ENCODE results near the gene LONRF3. TPM values are rescaled to one million over a fixed set of nuclear protein-coding genes. Genes with fewer than 3 reads are reported as not detected.
A peak's percentile ranks its signal among the peaks of the same experiment; 100 is the strongest.
"Not testable (repeated sequence)": the region's sequence is repeated elsewhere in the genome, so short reads cannot be mapped to it uniquely, and the experiment has no call there.

Gene LONRF3
- total and polyA plus RNA-seq, 8 donors: 1.4 to 7.1 (median 3.6) TPM

DNA sequence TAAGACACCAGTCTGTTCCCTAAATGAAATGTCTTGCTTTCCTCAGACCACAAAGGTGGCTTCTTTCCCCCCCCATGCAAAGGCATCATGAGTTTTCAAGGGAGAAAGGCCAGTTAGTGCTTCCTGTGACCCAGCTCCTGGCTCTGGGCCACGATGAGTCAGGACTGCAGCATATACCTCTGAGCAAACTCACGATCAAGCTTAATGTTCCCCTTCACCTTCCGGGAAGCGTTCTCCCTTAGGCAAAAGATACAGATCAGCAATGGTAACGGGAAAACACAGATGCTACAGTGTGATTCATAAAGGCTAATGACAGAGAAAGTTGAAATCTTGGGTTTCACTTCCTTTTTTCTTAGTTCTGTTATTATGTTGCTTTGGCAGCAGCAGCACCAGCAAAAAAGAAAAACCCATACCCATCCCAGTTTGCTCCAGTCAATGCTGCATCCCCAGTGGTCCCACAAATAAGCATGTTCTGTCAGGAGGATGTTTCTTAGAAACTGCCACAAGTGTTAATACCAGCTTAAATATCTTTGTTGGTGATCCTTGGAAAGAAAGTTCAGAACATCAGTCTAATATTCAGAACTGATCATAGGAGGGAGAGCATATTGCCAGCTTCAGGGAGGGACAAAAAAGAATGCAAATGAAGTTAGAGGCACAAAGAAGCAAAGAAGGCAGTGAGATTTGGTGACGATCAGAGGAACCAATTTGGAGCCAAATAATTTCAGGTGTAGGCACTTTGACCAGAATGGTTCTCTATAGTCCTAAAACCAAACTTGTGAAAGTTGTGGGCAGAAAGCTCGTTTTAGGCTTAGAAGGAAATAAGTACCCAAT, 41.2 kb downstream of the LONRF3 start:
- peaks cover 0 to 7% (median 0%) of the 10 kb centered on the region in 3 donors for H3K36me3 ChIP-seq
- DNase-seq (peak in 4 of 6 donors; percentile 3 to 43 (median 29)), FAIRE-seq (no peak), ATAC-seq (peak in 3 of 4 donors; percentile 46 to 82 (median 47))
- intact Hi-C loops (cut with DNase I): no loop called here
- no peaks in the 10 kb centered on the region for H3K27me3 ChIP-seq
- TF ChIP-seq, protein P1, sequence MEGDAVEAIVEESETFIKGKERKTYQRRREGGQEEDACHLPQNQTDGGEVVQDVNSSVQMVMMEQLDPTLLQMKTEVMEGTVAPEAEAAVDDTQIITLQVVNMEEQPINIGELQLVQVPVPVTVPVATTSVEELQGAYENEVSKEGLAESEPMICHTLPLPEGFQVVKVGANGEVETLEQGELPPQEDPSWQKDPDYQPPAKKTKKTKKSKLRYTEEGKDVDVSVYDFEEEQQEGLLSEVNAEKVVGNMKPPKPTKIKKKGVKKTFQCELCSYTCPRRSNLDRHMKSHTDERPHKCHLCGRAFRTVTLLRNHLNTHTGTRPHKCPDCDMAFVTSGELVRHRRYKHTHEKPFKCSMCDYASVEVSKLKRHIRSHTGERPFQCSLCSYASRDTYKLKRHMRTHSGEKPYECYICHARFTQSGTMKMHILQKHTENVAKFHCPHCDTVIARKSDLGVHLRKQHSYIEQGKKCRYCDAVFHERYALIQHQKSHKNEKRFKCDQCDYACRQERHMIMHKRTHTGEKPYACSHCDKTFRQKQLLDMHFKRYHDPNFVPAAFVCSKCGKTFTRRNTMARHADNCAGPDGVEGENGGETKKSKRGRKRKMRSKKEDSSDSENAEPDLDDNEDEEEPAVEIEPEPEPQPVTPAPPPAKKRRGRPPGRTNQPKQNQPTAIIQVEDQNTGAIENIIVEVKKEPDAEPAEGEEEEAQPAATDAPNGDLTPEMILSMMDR (IDR thresholded peaks at IDR 0.05): no peak
- no peaks in the 10 kb centered on the region for H3K9me3 ChIP-seq
- 59 to 75% methylated on average over 7 of the region's 7 CpGs for WGBS, 2 donors
- no peak overlapping the region for H3K27ac ChIP-seq
- no peaks in the 10 kb centered on the region for H3K4me1 ChIP-seq
- no peak overlapping the region for H3K4me3 ChIP-seq

DNA sequence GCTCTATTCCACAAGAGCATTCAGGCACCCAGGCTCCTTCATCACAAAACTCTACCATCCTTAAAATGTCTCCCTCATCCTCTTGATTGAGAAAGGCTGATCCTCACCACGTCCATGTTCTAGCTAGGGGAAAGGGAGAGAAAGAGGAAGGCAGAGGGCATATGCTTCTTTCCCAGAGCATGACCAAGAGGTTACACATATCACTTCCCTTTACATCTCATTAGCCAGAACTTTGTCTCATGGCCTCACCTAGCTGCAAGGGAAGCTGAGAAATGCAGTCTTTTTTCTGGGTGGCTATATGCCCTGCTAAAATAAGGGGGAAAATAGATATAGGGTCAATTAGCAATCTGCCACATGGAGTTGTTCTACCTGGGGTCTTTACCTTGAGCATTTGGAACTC, 42.7 kb downstream of the LONRF3 start:
- intact Hi-C loops (cut with DNase I): no loop called here
- FAIRE-seq: no peak

DNA sequence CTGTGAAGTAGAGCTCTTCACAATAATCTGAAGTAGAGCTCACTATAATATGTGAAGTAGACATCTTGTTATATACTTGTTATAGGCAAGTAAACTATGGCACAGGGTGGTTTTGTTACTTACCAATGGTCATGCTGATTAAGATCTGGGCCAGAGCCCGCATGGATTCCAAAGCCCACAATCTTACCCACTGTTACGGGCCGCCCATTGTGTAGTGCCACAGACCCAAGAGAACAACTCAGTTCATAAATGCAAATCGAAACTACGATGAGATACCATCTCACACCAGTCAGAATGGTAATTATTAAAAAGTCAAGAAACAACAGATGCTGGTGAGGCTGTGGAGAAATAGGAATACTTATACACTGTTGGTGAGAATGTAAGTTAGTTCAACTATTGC, 51.5 kb downstream of the LONRF3 start:
- Histone ChIP-seq H3K4me1 (no peaks in the 10 kb centered on the region), H3K36me3 (no peaks in the 10 kb centered on the region), H3K27me3 (no peaks in the 10 kb centered on the region), H3K27ac (no peak overlapping the region), H3K9me3 (no peaks in the 10 kb centered on the region), H3K4me3 (no peak overlapping the region)
- no peak for FAIRE-seq
- intact Hi-C loops (cut with DNase I): no loop called here
- TF ChIP-seq, protein P1 (IDR thresholded peaks at IDR 0.05): no peak
- ATAC-seq: no peak
- WGBS, 2 donors: 93 to 97% methylated on average over 5 of the region's 5 CpGs
- DNase-seq: no peak

More for the DNA sequence above, 42.7 kb downstream of the LONRF3 start:
- ATAC-seq (no peak), DNase-seq (no peak)
- H3K27ac ChIP-seq: no peak overlapping the region
- no peak overlapping the region for H3K4me3 ChIP-seq
- TF ChIP-seq, protein P1 (IDR thresholded peaks at IDR 0.05): no peak
- no peaks in the 10 kb centered on the region for H3K4me1 ChIP-seq
- H3K36me3 ChIP-seq: peaks cover 0 to 7% (median 0%) of the 10 kb centered on the region in 3 donors
- WGBS, 2 donors: 46 to 94% methylated on average over 1 of the region's 1 CpG
- H3K27me3 ChIP-seq: no peaks in the 10 kb centered on the region
- H3K9me3 ChIP-seq: no peaks in the 10 kb centered on the region

DNA sequence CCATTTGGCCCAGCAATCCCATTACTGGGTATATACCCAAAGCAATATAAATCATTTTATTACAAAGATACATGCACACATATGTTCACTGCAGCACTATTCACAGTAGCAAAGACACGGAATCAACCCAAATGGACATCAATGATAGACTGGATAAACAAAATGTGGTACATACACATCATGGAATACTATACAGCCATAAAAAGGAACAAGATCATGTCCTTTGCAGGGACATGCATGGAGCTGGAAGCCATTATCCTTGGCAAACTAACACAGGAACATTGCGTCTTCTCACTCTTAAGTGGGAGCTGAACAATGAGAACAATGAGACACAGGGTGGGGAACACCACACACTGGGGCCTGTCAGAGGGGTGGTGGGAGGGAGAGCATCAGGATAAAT, 51.9 kb downstream of the LONRF3 start:
- DNase-seq; ATAC-seq; H3K27ac ChIP-seq; H3K4me1 ChIP-seq; H3K4me3 ChIP-seq; H3K27me3 ChIP-seq; H3K9me3 ChIP-seq; intact Hi-C loops (cut with DNase I); H3K36me3 ChIP-seq: not testable (repeated sequence)
- peak; percentile 80 for FAIRE-seq
- WGBS, 2 donors: 79 to 88% methylated on average over 2 of the region's 2 CpGs

DNA sequence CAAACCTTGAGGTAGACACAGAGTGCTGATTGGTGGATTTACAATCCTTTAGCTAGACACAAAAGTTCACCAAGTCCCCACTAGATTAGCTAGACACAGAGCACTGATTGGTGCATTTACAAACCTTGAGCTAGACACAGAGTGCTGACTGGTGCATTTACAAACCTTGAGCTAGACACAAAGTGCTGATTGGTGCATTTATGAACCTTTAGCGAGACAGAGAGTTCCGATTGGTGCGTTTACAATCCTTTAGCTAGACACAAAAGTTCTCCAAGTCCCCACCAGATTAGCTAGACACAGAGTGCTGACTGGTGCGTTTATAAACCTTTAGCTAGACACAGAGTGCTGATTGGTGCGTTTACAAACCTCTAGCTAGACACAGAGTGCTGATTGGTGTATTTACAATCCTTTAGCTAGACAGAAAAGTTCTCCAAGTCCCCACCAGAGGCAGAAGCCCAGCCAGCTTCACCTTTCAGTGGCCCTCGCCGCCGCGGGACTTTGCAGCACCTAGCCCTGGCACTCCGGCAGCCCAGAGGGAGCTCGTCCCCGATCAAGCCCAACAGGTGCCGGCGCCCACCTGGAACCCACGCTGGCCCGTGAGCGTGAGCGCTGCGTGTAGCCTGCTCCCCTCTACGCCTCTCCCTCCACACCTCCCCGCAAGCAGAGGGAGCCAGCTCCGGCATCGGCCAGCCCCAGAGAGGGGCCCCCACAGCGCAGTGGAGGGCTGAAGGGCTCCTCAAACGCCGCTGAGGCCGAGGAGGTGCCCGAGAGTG, 53.7 kb downstream of the LONRF3 start:
- H3K36me3 ChIP-seq; H3K4me1 ChIP-seq; FAIRE-seq; H3K4me3 ChIP-seq; H3K27ac ChIP-seq; H3K27me3 ChIP-seq; ATAC-seq; intact Hi-C loops (cut with DNase I); H3K9me3 ChIP-seq: not testable (repeated sequence)
- 84 to 90% methylated on average over 28 of the region's 28 CpGs for WGBS, 2 donors
- peak in 1 of 6 donors; percentile 50 for DNase-seq
